Kidney (tissue), 14 donors: Measurements from ENCODE around the gene UNC119. TPM values are rescaled to one million over a fixed set of nuclear protein-coding genes. Genes with fewer than 3 reads are reported as not detected.

Experiments
- DNase-seq, 5 donors: peaks; one replicate each; pipeline ENCODE4 v3.0.0-alpha.2; 2013 to 2020
- FAIRE-seq: peaks from 2 replicates; lab custom pipeline; 2012; peaks lifted over from hg19 to GRCh38; lab: Jason Lieb, UNC
- H3K27ac ChIP-seq, 2 donors: one replicate each; pipeline ENCODE4 v1.7.0; 2013; ENCODE audit warnings: low read depth in 2 of 2, low read length in 2 of 2, inconsistent platforms in 1 of 2
- H3K27me3 ChIP-seq: one replicate; pipeline ENCODE4 v1.7.1; 2013; ENCODE audit warnings: low read length, inconsistent platforms; ENCODE audit not compliant: control insufficient read depth, insufficient read depth
- H3K36me3 ChIP-seq, 3 donors: one replicate each; pipeline versions ENCODE4 v1.7.0 to v1.7.1; 2013; ENCODE audit warnings: low read length in 3 of 3, control low read depth in 1 of 3, inconsistent platforms in 1 of 3; ENCODE audit not compliant: insufficient read depth in 3 of 3, control insufficient read depth in 2 of 3
- H3K4me1 ChIP-seq, 3 donors: one replicate each; pipeline versions ENCODE4 v1.7.0 to v1.7.1; 2013; ENCODE audit warnings: low read length in 3 of 3, inconsistent platforms in 1 of 3, low read depth in 1 of 3; ENCODE audit not compliant: control insufficient read depth in 2 of 3, insufficient read depth in 2 of 3
- H3K4me3 ChIP-seq, 3 donors: one replicate each; pipeline versions ENCODE4 v1.7.0 to v1.8.1; 2013; ENCODE audit warnings: low read length in 3 of 3, control low read depth in 1 of 3, inconsistent platforms in 1 of 3
- H3K9ac ChIP-seq, 3 donors: one replicate each; pipeline versions ENCODE4 v1.7.0 to v1.7.1; 2013; ENCODE audit warnings: low read length in 3 of 3, control low read depth in 1 of 3, inconsistent platforms in 1 of 3
- H3K9me3 ChIP-seq, 3 donors: one replicate each; pipeline versions ENCODE4 v1.7.0 to v1.7.1; 2013; ENCODE audit warnings: low read length in 3 of 3, control low read depth in 1 of 3, inconsistent platforms in 1 of 3; ENCODE audit not compliant: control insufficient read depth in 2 of 3, insufficient read depth in 1 of 3
- intact Hi-C: fragments of 100-400 bp; cut with DNase I; formaldehyde crosslinking; loops from one replicate; pipeline ENCODE4 v1.11.1; 2022
- polyA plus RNA-seq: library from polyadenylated mRNA; stranded (reverse); fragments of 350-450 nt; fragmentation: Illumina TruSeq; extraction: RNeasy Lipid Tissue Mini Kit (QIAGEN cat#74804); gene quantifications from one replicate; pipeline ENCODE4 v1.2.3, GENCODE V29; 2014; ENCODE audit warnings: low read depth, low replicate concordance; ENCODE audit not compliant: insufficient read depth
- total RNA-seq: library from RNA; stranded (reverse); fragmentation: NEBNext Ultra II Directional; extraction: Animal tissue kit (Norgen Biotek cat#: 25700); gene quantifications from one replicate; pipeline ENCODE4 v1.2.1, GENCODE V29; 2021
- TF ChIP-seq, protein P1 (sequence below): IDR thresholded peaks from 3 replicates; pipeline ENCODE4 v1.5.1; 2012; ENCODE audit warnings: mild to moderate bottlenecking, moderate library complexity, borderline replicate concordance; ENCODE audit not compliant: insufficient read depth; ENCODE audit errors: extremely low read depth
- donor health status: control.
- donor health status: control.
- donor health status: control.
- donor health status: control.
- donor health status: control.
- donor health status: DM: yes; HTN: yes; CAD: no.
- donor health status: Normal renal cell carcinoma (clear cell type).

UNC119 gene
- total and polyA plus RNA-seq, 2 donors from 2014 or later, result 19.0 to 60.7 TPM

DNA sequence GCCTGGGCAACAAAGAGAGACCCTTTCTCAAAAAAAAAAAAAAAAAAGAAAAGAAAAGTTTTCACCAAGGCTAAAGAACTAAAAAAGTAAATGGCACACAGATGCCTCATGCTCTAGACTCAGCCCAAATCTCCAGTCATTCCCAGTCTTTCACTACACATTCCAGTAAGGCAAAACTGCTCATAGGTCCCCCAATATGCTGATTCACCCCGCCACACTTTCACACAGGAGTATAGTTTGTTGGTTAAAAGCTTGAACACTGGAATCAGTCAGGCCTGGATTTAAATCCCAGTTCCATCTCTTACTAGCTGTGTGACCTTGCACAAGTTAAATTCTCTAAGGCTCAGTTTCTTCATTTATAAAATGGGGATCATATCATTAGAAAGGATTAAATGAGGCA is 17.0 kb upstream of the UNC119 start:
- H3K27ac ChIP-seq, result no peak overlapping the region
- intact Hi-C loops, result no loop called here
- H3K27me3 ChIP-seq, result no peaks in the 10 kb centered on the region
- H3K9me3 ChIP-seq, result no peaks in the 10 kb centered on the region
- H3K36me3 ChIP-seq, result no peaks in the 10 kb centered on the region
- peaks cover 0 to 9% (median 5%) of the 10 kb centered on the region in 3 donors for H3K4me1 ChIP-seq
- no peak for FAIRE-seq
- H3K4me3 ChIP-seq, result no peak overlapping the region
- DNase-seq, result no peak
- TF ChIP-seq, protein P1, sequence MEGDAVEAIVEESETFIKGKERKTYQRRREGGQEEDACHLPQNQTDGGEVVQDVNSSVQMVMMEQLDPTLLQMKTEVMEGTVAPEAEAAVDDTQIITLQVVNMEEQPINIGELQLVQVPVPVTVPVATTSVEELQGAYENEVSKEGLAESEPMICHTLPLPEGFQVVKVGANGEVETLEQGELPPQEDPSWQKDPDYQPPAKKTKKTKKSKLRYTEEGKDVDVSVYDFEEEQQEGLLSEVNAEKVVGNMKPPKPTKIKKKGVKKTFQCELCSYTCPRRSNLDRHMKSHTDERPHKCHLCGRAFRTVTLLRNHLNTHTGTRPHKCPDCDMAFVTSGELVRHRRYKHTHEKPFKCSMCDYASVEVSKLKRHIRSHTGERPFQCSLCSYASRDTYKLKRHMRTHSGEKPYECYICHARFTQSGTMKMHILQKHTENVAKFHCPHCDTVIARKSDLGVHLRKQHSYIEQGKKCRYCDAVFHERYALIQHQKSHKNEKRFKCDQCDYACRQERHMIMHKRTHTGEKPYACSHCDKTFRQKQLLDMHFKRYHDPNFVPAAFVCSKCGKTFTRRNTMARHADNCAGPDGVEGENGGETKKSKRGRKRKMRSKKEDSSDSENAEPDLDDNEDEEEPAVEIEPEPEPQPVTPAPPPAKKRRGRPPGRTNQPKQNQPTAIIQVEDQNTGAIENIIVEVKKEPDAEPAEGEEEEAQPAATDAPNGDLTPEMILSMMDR, result no peak
- H3K9ac ChIP-seq, result no peak overlapping the region

DNA sequence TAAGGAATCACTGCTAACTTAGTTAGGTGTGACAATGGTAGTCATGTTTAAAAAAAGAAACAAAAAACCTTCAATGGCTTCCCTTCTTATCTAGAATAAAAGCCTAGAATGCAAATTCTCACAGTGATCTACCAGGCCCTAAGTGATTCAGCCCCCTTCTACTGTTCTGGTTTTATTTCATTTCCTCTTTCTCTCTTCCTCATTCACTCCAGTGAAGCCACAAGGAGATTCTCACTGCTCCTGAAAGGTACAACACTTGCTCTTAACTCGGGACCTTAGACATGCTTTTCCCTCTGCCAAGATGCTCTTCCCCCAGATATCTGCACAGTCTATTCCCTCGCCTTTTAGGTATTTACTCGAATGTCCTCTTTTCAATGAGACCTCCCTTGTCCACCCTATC is 15.2 kb upstream of the UNC119 start:
- intact Hi-C loops, result no loop called here
- Histone ChIP-seq H3K27ac (no peak overlapping the region), H3K4me1 (peaks cover 0 to 16% (median 15%) of the 10 kb centered on the region in 3 donors), H3K27me3 (no peaks in the 10 kb centered on the region), H3K9ac (no peak overlapping the region), H3K9me3 (no peaks in the 10 kb centered on the region), H3K4me3 (no peak overlapping the region), H3K36me3 (no peaks in the 10 kb centered on the region)
- DNase-seq, result no peak
- TF ChIP-seq, protein P1, result no peak
- FAIRE-seq, result no peak

DNA sequence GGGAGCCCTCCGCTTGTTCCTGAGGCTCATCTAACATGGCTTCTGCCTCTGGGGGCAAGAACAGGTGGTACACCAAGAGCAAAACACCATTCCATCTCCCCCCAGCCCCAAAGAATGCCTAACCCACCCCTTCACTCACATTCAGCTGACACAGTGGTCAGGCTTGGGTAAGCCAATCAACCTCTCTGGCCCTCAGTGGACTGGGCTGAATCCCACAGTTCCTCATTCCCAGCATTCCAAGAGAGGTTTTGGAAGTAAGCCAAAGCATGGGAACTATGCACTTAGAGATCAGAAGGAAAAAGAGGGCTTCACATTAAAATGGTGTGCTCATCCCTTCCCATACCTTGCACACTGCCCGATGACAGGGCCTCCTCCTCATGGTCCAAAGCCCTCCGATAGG is 11.1 kb upstream of the UNC119 start:
- Histone ChIP-seq H3K27me3 (no peaks in the 10 kb centered on the region), H3K9me3 (no peaks in the 10 kb centered on the region), H3K36me3 (peaks cover 3 to 14% (median 9%) of the 10 kb centered on the region in 3 donors), H3K4me3 (no peak overlapping the region), H3K9ac (no peak overlapping the region), H3K27ac (peak overlapping the region; percentile 57 to 71), H3K4me1 (peaks cover 0 to 10% (median 8%) of the 10 kb centered on the region in 3 donors)
- intact Hi-C loops, result no loop called here
- TF ChIP-seq, protein P1, result no peak
- peak in 2 of 5 donors; percentile 41 to 76 for DNase-seq
- FAIRE-seq, result no peak

DNA sequence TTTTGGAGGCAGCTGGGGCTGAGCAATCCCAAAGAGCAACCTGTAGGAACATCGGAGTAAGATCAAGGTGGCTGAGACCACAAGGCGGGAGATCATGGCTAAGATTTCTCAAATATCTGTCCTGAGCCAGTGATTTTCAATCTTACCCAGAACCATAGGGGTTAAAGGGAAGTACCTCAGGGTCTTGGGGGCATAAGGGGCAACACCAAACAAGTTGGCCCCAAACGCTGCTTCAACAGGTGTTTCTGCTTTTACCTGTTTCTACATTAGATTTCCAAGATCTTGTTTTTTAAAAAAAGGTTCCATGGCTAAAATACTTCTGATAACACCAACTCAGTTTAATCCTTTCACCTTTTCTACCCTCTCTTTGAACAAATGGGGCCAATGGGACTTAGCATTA is 2.6 kb upstream of the UNC119 start:
- no peaks in the 10 kb centered on the region for H3K9me3 ChIP-seq
- no peak overlapping the region for H3K27ac ChIP-seq
- H3K36me3 ChIP-seq, result peaks cover 9 to 50% (median 40%) of the 10 kb centered on the region in 3 donors
- peaks cover 2 to 12% (median 8%) of the 10 kb centered on the region in 3 donors for H3K4me1 ChIP-seq
- FAIRE-seq, result no peak
- no peak for DNase-seq
- no peaks in the 10 kb centered on the region for H3K27me3 ChIP-seq
- TF ChIP-seq, protein P1, result no peak
- H3K4me3 ChIP-seq, result no peak overlapping the region
- intact Hi-C loops, result no loop called here
- no peak overlapping the region for H3K9ac ChIP-seq
